Dendritic cell treated with granulocyte-macrophage colony-stimulating factor and Interleukin-4, amounts not matched to agents 40 ng/mL and 50 ng/mL, for 4 days (primary cell): Measurements from ENCODE around the gene CAMK2G.
"Not testable (repeated sequence)": the region's sequence is repeated elsewhere in the genome, so short reads cannot be mapped to it uniquely, and the experiment has no call there.

Experiments used
- H3K27ac Mint-ChIP-seq: one replicate; pipeline ENCODE4 v1.8.0; 2022; ENCODE audit warnings: mild to moderate bottlenecking, mixed read lengths
- H3K27me3 Mint-ChIP-seq: one replicate; pipeline ENCODE4 v1.8.0; 2022; ENCODE audit warnings: mild to moderate bottlenecking, mixed read lengths
- H3K36me3 Mint-ChIP-seq: one replicate; pipeline ENCODE4 v1.8.0; 2022; ENCODE audit warnings: low read depth, mixed read lengths
- H3K4me1 Mint-ChIP-seq: one replicate; pipeline ENCODE4 v1.8.0; 2022; ENCODE audit warnings: low read depth, mixed read lengths
- H3K4me3 Mint-ChIP-seq: one replicate; pipeline ENCODE4 v1.8.0; 2022; ENCODE audit warnings: mild to moderate bottlenecking, moderate library complexity, mixed read lengths
- H3K9me3 Mint-ChIP-seq: one replicate; pipeline ENCODE4 v1.8.0; 2022; ENCODE audit warnings: mixed read lengths
- intact Hi-C: fragments of 100-400 bp; cut with micrococcal nuclease; formaldehyde crosslinking; loops from one replicate; pipeline ENCODE4 v1.15.0; 2022

Gene CAMK2G

GRCh38 chr10:73894245-73894971 is 20.1 kb upstream of the CAMK2G start:
- intact Hi-C loops, result no loop called here
- Mint-ChIP-seq H3K36me3 (no peaks in the 10 kb centered on the region), H3K27ac (peak overlapping the region; percentile 45), H3K4me1 (peaks cover 65% of the 10 kb centered on the region), H3K9me3 (no peaks in the 10 kb centered on the region), H3K27me3 (no peaks in the 10 kb centered on the region), H3K4me3 (no peak overlapping the region)

- peak overlapping the region; percentile 45 for H3K27ac Mint-ChIP-seq
- no peaks in the 10 kb centered on the region for H3K27me3 Mint-ChIP-seq
- H3K36me3 Mint-ChIP-seq, result no peaks in the 10 kb centered on the region
- H3K9me3 Mint-ChIP-seq, result no peaks in the 10 kb centered on the region
- no peak overlapping the region for H3K4me3 Mint-ChIP-seq
- intact Hi-C loops, result no loop called here
- H3K4me1 Mint-ChIP-seq, result peaks cover 64% of the 10 kb centered on the region
These were observed 19.1 kb upstream of the CAMK2G start for GRCh38 chr10:73893426-73893825.

- no peaks in the 10 kb centered on the region for H3K27me3 Mint-ChIP-seq
- peaks cover 71% of the 10 kb centered on the region for H3K4me1 Mint-ChIP-seq
- intact Hi-C loops, result no loop called here
- H3K27ac Mint-ChIP-seq, result peak overlapping the region; percentile 96
- no peaks in the 10 kb centered on the region for H3K36me3 Mint-ChIP-seq
- no peaks in the 10 kb centered on the region for H3K9me3 Mint-ChIP-seq
- no peak overlapping the region for H3K4me3 Mint-ChIP-seq
These were observed 18.1 kb upstream of the CAMK2G start for GRCh38 chr10:73892310-73893030.

- peaks cover 80% of the 10 kb centered on the region for H3K4me1 Mint-ChIP-seq
- intact Hi-C loops, result no loop called here
- H3K27ac Mint-ChIP-seq, result peak overlapping the region; percentile 96
- H3K27me3 Mint-ChIP-seq, result no peaks in the 10 kb centered on the region
- H3K4me3 Mint-ChIP-seq, result no peak overlapping the region
- no peaks in the 10 kb centered on the region for H3K36me3 Mint-ChIP-seq
- no peaks in the 10 kb centered on the region for H3K9me3 Mint-ChIP-seq
These were observed 17.2 kb upstream of the CAMK2G start for GRCh38 chr10:73891540-73891939.

- H3K4me1 Mint-ChIP-seq, result peaks cover 88% of the 10 kb centered on the region
- H3K36me3 Mint-ChIP-seq, H3K9me3 Mint-ChIP-seq, H3K4me3 Mint-ChIP-seq, intact Hi-C loops, H3K27me3 Mint-ChIP-seq: not testable (repeated sequence)
- H3K27ac Mint-ChIP-seq, result peak overlapping the region; percentile 96
These were observed 16.5 kb upstream of the CAMK2G start for GRCh38 chr10:73890830-73891229.

GRCh38 chr10:73890261-73890660 is 15.9 kb upstream of the CAMK2G start:
- H3K27me3 Mint-ChIP-seq, result no peaks in the 10 kb centered on the region
- H3K9me3 Mint-ChIP-seq, result no peaks in the 10 kb centered on the region
- peak overlapping the region; percentile 96 for H3K27ac Mint-ChIP-seq
- no peaks in the 10 kb centered on the region for H3K36me3 Mint-ChIP-seq
- peaks cover 83% of the 10 kb centered on the region for H3K4me1 Mint-ChIP-seq
- intact Hi-C loops, result no loop called here
- H3K4me3 Mint-ChIP-seq, result no peak overlapping the region

- Mint-ChIP-seq H3K4me1 (peaks cover 75% of the 10 kb centered on the region), H3K27ac (peak overlapping the region; percentile 96), H3K4me3 (peak overlapping the region; percentile 32)
- H3K9me3 Mint-ChIP-seq, H3K27me3 Mint-ChIP-seq, H3K36me3 Mint-ChIP-seq: not testable (repeated sequence)
- intact Hi-C loops, result loop anchor here (1.0 kb wide), 2 partner anchors 10 to 17 kb away; no protein-coding TSS in a partner anchor
These were observed 15.1 kb upstream of the CAMK2G start for GRCh38 chr10:73889416-73889815.

GRCh38 chr10:73889014-73889413 is 14.7 kb upstream of the CAMK2G start:
- Mint-ChIP-seq H3K27me3 (no peaks in the 10 kb centered on the region), H3K4me1 (peaks cover 75% of the 10 kb centered on the region), H3K36me3 (no peaks in the 10 kb centered on the region), H3K4me3 (peak overlapping the region; percentile 37), H3K27ac (peak overlapping the region; percentile 96), H3K9me3 (no peaks in the 10 kb centered on the region)
- intact Hi-C loops, result loop anchor here (1.0 kb wide), 2 partner anchors 10 to 17 kb away; no protein-coding TSS in a partner anchor

- Mint-ChIP-seq H3K27me3 (no peaks in the 10 kb centered on the region), H3K27ac (peak overlapping the region; percentile 96), H3K9me3 (no peaks in the 10 kb centered on the region), H3K36me3 (no peaks in the 10 kb centered on the region), H3K4me3 (peak overlapping the region; percentile 37), H3K4me1 (peaks cover 72% of the 10 kb centered on the region)
- intact Hi-C loops, result loop anchor here (1.0 kb wide), 1 partner anchor 23 kb away; the partner anchor contains the start of gene PLAU
These were observed 14.2 kb upstream of the CAMK2G start for GRCh38 chr10:73888514-73888913.

- Mint-ChIP-seq H3K27me3 (no peaks in the 10 kb centered on the region), H3K27ac (peak overlapping the region; percentile 96), H3K4me1 (peaks cover 62% of the 10 kb centered on the region), H3K9me3 (no peaks in the 10 kb centered on the region), H3K4me3 (peak overlapping the region; percentile 28), H3K36me3 (no peaks in the 10 kb centered on the region)
- intact Hi-C loops, result loop anchor here (1.0 kb wide), 1 partner anchor 24 kb away; the partner anchor contains the start of gene PLAU
These were observed 13.1 kb upstream of the CAMK2G start for GRCh38 chr10:73887294-73888039.

- no peaks in the 10 kb centered on the region for H3K9me3 Mint-ChIP-seq
- peaks cover 55% of the 10 kb centered on the region for H3K4me1 Mint-ChIP-seq
- H3K27me3 Mint-ChIP-seq, result no peaks in the 10 kb centered on the region
- intact Hi-C loops, result loop anchor here (1.0 kb wide), 2 partner anchors 54 to 195 kb away; no protein-coding TSS in a partner anchor
- peak overlapping the region; percentile 96 for H3K27ac Mint-ChIP-seq
- H3K4me3 Mint-ChIP-seq, result peak overlapping the region; percentile 28
- H3K36me3 Mint-ChIP-seq, result no peaks in the 10 kb centered on the region
These were observed 12.4 kb upstream of the CAMK2G start for GRCh38 chr10:73886661-73887293.

- intact Hi-C loops, result loop anchor here (1.0 kb wide), 2 partner anchors 54 to 195 kb away; no protein-coding TSS in a partner anchor
- H3K9me3 Mint-ChIP-seq, result no peaks in the 10 kb centered on the region
- no peak overlapping the region for H3K4me3 Mint-ChIP-seq
- no peaks in the 10 kb centered on the region for H3K27me3 Mint-ChIP-seq
- H3K36me3 Mint-ChIP-seq, result no peaks in the 10 kb centered on the region
- peaks cover 48% of the 10 kb centered on the region for H3K4me1 Mint-ChIP-seq
- peak overlapping the region; percentile 96 for H3K27ac Mint-ChIP-seq
These were observed 11.8 kb upstream of the CAMK2G start for GRCh38 chr10:73886085-73886529.

- Mint-ChIP-seq H3K4me1 (peaks cover 46% of the 10 kb centered on the region), H3K36me3 (no peaks in the 10 kb centered on the region), H3K27ac (peak overlapping the region; percentile 17), H3K9me3 (no peaks in the 10 kb centered on the region), H3K27me3 (no peaks in the 10 kb centered on the region), H3K4me3 (no peak overlapping the region)
- intact Hi-C loops, result no loop called here
These were observed 9.7 kb upstream of the CAMK2G start for GRCh38 chr10:73884017-73884416.
